Neural progenitor cell (in vitro differentiated cells): ENCODE data around the gene UNC5CL.
A peak's percentile ranks its signal among the peaks of the same experiment; 100 is the strongest.

Experiments
- CTCF ChIP-seq: fragments of 200-600 bp; sonication (generic); IDR thresholded peaks from 2 replicates; pipeline ENCODE4 v1.5.1; 2017; ENCODE audit warnings: antibody characterized with exemption, mild to moderate bottlenecking
- EZH2 ChIP-seq: fragments of 200-600 bp; sonication (generic); IDR thresholded peaks from 2 replicates; pipeline ENCODE4 v1.6.1; 2017; ENCODE audit warnings: antibody characterized with exemption, mild to moderate bottlenecking, moderate library complexity
- EZH2phosphoT487 ChIP-seq: fragments of 200-600 bp; sonication (generic); IDR thresholded peaks from 2 replicates; pipeline ENCODE4 v1.6.1; 2017; ENCODE audit warnings: antibody characterized with exemption

GRCh38 chr6:41021832-41022231 lies 17.2 kb downstream of the UNC5CL start:
- TF ChIP-seq CTCF = peak; percentile 36
- TF ChIP-seq EZH2 = no peak
- no peak for TF ChIP-seq EZH2phosphoT487
